Bronchial epithelial cell (primary cell): ENCODE data around the gene MCC. TPM values are rescaled to one million over a fixed set of nuclear protein-coding genes. Genes with fewer than 3 reads are reported as not detected.
"Not testable (repeated sequence)": the region's sequence is repeated elsewhere in the genome, so short reads cannot be mapped to it uniquely, and the experiment has no call there.

Experiments
- DNase-seq: peaks from one replicate; pipeline ENCODE4 v3.0.0-alpha.2; 2010; ENCODE audit warnings: low read depth
- FAIRE-seq: peaks from 2 replicates; lab custom pipeline; 2011; peaks lifted over from hg19 to GRCh38; lab: Jason Lieb, UNC
- H3K27me3 ChIP-seq: 2 replicates; pipeline ENCODE4 v1.5.1; 2011; ENCODE audit warnings: low read length; ENCODE audit not compliant: control insufficient read depth, insufficient read depth
- H3K36me3 ChIP-seq: 2 replicates; pipeline ENCODE4 v1.5.1; 2011; ENCODE audit warnings: low read length; ENCODE audit not compliant: control insufficient read depth, insufficient read depth
- H3K4me3 ChIP-seq: 2 replicates; pipeline ENCODE4 v1.5.1; 2011; ENCODE audit warnings: mild to moderate bottlenecking, low read depth, low read length, control low read depth
- total RNA-seq: library from RNA; depleted of rRNA; stranded (reverse); fragments of >200 nt; gene quantifications from 2 replicates; pipeline ENCODE4 v1.2.1, GENCODE V29; 2014
- TF ChIP-seq, protein P1 (sequence below): IDR thresholded peaks from 2 replicates; pipeline ENCODE4 v1.5.1; 2011; ENCODE audit warnings: mild to moderate bottlenecking, moderate library complexity, low read length, control low read depth, inconsistent platforms; ENCODE audit not compliant: insufficient read depth, severe bottlenecking

The MCC gene
- total RNA-seq, 1 donor from 2014 or later, result 43.2 TPM

DNA sequence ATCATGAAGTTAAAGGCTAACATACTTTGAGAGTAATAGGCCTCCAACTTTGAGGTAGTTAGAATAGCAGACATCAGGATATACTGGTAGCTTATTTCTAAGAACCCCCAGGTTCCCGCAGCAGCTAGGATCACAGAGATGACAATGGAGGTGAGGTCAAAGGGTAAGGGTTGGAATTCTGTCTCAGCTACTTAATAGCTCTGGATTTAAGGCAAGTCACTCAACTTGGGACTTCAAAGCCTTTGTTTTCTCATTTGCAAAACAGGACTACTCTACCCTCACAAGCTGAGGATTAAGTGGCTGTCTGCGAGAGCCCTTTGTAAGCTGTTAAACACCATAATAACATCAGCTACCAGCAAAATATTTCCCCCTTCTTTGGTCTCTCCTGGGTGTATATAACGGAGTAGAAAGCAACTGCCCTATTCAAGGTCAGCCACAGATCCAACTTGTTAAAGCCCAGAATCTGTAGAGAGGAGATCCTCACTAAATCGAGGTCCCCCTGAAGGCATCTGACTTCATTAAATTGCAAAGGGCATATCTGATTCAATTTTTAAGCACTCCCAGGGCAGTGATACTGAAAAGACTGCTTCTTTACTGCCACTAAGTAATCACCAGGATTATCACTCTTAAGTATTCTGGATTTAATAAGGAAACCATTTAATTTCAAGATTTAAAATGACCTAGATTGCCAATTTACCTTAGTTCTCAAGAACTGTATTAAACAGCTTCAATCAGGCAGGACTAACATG lies 407.0 kb downstream of the MCC start:
- Histone ChIP-seq H3K36me3 (peaks cover 22% of the 10 kb centered on the region), H3K4me3 (no peak overlapping the region), H3K27me3 (no peaks in the 10 kb centered on the region)
- no peak for FAIRE-seq
- DNase-seq, result no peak
- TF ChIP-seq, protein P1, sequence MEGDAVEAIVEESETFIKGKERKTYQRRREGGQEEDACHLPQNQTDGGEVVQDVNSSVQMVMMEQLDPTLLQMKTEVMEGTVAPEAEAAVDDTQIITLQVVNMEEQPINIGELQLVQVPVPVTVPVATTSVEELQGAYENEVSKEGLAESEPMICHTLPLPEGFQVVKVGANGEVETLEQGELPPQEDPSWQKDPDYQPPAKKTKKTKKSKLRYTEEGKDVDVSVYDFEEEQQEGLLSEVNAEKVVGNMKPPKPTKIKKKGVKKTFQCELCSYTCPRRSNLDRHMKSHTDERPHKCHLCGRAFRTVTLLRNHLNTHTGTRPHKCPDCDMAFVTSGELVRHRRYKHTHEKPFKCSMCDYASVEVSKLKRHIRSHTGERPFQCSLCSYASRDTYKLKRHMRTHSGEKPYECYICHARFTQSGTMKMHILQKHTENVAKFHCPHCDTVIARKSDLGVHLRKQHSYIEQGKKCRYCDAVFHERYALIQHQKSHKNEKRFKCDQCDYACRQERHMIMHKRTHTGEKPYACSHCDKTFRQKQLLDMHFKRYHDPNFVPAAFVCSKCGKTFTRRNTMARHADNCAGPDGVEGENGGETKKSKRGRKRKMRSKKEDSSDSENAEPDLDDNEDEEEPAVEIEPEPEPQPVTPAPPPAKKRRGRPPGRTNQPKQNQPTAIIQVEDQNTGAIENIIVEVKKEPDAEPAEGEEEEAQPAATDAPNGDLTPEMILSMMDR, result no peak

DNA sequence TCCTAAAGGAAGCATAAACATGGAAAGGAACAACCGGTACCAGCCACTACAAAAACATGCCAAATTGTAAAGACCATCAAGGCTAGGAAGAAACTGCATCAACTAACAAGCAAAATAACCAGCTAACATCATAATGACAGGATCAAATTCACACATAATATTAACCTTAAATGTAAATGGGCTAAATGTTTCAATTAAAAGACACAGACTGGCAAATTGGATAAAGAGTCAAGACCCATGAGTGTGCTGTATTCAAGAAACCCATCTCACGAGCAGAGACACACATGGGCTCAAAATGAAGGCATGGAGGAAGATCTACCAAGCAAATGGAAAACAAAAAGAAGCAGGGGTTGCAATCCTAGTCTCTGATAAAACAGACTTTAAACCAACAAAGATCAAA lies 411.6 kb downstream of the MCC start:
- FAIRE-seq, H3K27me3 ChIP-seq, H3K4me3 ChIP-seq, DNase-seq: not testable (repeated sequence)
- H3K36me3 ChIP-seq, result peaks cover 11% of the 10 kb centered on the region

DNA sequence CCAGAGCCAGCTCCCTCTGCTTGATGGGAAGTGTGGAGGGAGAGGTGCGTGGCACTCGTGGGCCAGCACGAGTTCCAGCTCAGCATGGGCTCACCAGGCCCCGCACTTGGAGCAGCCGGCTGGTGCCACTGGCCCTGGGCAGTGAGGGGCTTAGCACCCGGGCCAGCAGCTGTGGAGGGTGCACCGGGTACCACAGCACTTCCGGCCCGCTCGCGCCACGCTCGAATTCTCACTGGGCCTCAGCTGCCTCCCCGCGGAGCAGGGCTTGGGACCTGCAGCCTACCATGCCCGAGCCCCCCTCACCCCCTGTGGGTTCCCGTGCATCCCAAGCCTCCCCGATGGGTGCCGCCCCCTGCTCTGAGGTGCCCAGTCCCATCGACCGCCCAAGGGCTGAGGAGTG lies 413.2 kb downstream of the MCC start:
- DNase-seq (no peak), FAIRE-seq (no peak)
- H3K36me3 ChIP-seq, result peaks cover 12% of the 10 kb centered on the region
- H3K27me3 ChIP-seq, result no peaks in the 10 kb centered on the region
- TF ChIP-seq, protein P1, result no peak
- H3K4me3 ChIP-seq, result no peak overlapping the region

DNA sequence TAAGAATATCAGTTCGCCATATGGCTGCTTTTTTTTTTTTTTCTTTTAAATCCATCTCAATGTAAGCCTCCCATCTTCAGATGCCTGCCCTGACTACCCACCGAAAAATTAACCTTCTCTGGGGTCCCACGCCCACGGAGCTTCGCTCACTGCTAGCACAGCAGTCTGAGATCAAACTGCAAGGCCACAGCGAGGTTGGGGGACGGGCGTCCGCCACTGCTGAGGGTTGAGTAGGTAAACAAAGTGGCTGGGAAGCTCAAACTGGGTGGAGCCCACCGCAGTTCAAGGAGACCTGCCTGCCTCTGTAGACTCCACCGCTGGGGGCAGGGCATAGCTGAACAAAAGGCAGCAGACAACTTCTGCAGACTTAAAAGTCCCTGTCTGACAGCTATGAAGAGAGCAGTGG lies 414.6 kb downstream of the MCC start:
- DNase-seq, FAIRE-seq, H3K27me3 ChIP-seq, H3K4me3 ChIP-seq: not testable (repeated sequence)
- peaks cover 12% of the 10 kb centered on the region for H3K36me3 ChIP-seq

DNA sequence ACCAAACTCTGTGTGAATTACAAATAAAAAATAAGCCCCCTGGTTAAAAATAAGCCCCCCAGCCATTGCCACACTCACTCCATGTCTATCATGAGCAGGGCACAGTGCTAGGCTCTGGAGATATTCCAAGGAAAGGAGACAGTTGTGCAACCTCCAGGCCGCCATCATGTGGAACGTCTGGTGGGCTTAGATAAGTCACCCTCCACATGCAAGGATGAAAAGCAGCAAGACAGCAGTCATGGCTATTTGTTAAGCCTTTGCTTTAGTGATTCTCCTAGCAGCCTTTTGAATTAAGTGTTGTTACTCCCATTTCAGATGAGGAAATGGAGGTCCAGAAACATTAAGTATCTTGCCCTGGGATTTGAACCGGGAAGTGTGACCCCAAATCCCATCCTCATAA lies 416.9 kb downstream of the MCC start:
- Histone ChIP-seq H3K27me3 (no peaks in the 10 kb centered on the region), H3K36me3 (peaks cover 23% of the 10 kb centered on the region), H3K4me3 (no peak overlapping the region)
- FAIRE-seq (no peak), DNase-seq (no peak)
- TF ChIP-seq, protein P1, result no peak

DNA sequence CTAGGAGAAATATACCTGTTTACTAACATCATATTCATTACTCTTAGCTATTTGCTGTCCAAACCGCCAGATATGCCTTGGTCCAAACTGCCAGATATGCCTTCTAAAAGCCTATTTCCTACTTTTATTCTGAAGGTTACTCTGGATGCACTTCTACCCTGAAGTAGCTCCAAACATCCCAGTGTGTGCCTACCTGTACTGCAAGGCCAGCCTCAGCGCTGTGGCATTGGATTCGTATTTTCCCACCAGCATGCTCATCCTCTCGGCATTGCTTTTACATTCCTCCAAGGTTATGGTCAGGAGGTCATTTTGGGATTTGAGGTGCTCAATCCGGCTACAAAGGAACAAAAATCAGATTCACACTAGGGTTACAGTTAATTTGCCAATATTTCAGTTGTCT lies 417.4 kb downstream of the MCC start:
- Histone ChIP-seq H3K36me3 (peaks cover 23% of the 10 kb centered on the region), H3K4me3 (no peak overlapping the region), H3K27me3 (no peaks in the 10 kb centered on the region)
- TF ChIP-seq, protein P1, result no peak
- no peak for FAIRE-seq
- DNase-seq, result no peak

DNA sequence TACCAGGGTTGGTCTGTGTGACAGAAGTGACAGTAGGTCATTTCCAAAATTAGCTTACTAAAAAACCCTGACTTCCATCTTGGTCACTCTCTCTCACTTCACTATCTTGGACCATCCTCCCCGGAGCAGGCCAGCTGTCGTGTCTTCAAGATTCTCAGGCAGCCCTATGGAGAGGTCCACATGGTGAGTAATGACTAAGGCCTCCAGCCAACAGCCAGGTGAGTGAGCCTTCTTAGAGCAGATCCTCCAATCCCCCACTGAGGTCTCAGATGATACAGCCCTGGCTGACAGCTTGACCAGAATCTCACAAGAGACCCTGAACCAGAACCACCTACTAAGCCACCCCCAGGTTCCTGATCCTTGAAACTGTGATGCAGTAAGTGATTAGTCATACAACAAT lies 419.7 kb downstream of the MCC start:
- Histone ChIP-seq H3K36me3 (peaks cover 33% of the 10 kb centered on the region), H3K4me3 (no peak overlapping the region), H3K27me3 (no peaks in the 10 kb centered on the region)
- DNase-seq (no peak), FAIRE-seq (no peak)
- TF ChIP-seq, protein P1, result no peak
